Measurements from ENCODE around the gene CWC25. TPM values are rescaled to one million over a fixed set of nuclear protein-coding genes. Genes with fewer than 3 reads are reported as not detected.

The CWC25 gene
- total RNA-seq, 1 experiment from 2014 or later: 18.2 TPM

- no TSS peak for BruUV-seq (replicated peaks)
- Histone ChIP-seq H3K4me3 (ENCODE audit: low read depth, low read length) (no peak overlapping the region), H3K27me3 (replicated peaks; ENCODE audit: control insufficient read depth, insufficient read depth, low read length) (no peaks in the 10 kb centered on the region), H3K4me1 (peaks cover 10% of the 10 kb centered on the region; the same call in 1 of the 2 replicates), H3K9me3 (no peaks in the 10 kb centered on the region), H3K36me3 (ENCODE audit: control insufficient read depth, insufficient read depth, low read length) (peaks cover 7% of the 10 kb centered on the region)
- H3K4me1 Mint-ChIP-seq (ENCODE audit: low read depth, unreplicated experiment): peaks cover 22% of the 10 kb centered on the region
- H3K9me3 Mint-ChIP-seq (ENCODE audit: unreplicated experiment): no peaks in the 10 kb centered on the region
- CTCF ChIA-PET: no interaction called here
- POLR2A ChIA-PET: interaction anchor here (1.3 kb wide), 1 partner anchor 19 kb away, joined by 5 read pairs; no protein-coding TSS in a partner anchor
- DNase-seq: no peak
- H3K36me3 Mint-ChIP-seq (ENCODE audit: insufficient read depth, unreplicated experiment): peaks cover 98% of the 10 kb centered on the region
- peak overlapping the region; percentile 65 for H3K27ac Mint-ChIP-seq (ENCODE audit: unreplicated experiment)
- H3K27me3 Mint-ChIP-seq (ENCODE audit: insufficient read depth, unreplicated experiment): no peaks in the 10 kb centered on the region
- H3K4me3 Mint-ChIP-seq (ENCODE audit: unreplicated experiment): no peak overlapping the region
- TF ChIP-seq, protein P1, sequence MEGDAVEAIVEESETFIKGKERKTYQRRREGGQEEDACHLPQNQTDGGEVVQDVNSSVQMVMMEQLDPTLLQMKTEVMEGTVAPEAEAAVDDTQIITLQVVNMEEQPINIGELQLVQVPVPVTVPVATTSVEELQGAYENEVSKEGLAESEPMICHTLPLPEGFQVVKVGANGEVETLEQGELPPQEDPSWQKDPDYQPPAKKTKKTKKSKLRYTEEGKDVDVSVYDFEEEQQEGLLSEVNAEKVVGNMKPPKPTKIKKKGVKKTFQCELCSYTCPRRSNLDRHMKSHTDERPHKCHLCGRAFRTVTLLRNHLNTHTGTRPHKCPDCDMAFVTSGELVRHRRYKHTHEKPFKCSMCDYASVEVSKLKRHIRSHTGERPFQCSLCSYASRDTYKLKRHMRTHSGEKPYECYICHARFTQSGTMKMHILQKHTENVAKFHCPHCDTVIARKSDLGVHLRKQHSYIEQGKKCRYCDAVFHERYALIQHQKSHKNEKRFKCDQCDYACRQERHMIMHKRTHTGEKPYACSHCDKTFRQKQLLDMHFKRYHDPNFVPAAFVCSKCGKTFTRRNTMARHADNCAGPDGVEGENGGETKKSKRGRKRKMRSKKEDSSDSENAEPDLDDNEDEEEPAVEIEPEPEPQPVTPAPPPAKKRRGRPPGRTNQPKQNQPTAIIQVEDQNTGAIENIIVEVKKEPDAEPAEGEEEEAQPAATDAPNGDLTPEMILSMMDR (IDR thresholded peaks at IDR 0.05; ENCODE audit: insufficient read depth in 1 of 2, low read depth in 1 of 2, low read length in 1 of 2, severe bottlenecking in 1 of 2, unreplicated experiment in 1 of 2): no peak
- intact Hi-C loops (cut with micrococcal nuclease; ENCODE audit: unreplicated experiment): no loop called here
These were observed 24.0 kb upstream of the CWC25 start for GRCh38 chr17:38848939-38849605.

DNA sequence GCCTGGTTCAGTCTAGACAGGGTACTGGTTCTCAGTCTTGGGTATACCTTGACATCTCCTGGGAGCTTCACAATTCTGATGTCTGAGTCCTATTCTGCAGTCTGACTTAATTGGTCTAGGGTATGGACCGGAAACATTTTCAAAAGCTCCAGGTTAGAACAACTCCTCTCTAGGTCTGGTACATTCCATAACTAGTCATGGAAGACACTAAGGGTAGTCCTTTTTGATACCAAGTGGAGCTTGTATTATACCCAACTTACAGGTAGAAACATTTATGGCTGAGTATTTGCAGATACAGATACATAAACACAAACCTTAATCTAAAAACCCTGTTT is 23.4 kb upstream of the CWC25 start:
- no peaks in the 10 kb centered on the region for H3K9me3 ChIP-seq
- H3K4me1 ChIP-seq: peaks cover 10% of the 10 kb centered on the region; the same call in 1 of the 2 replicates
- peaks cover 7% of the 10 kb centered on the region for H3K36me3 ChIP-seq (ENCODE audit: control insufficient read depth, insufficient read depth, low read length)
- H3K4me3 ChIP-seq (ENCODE audit: low read depth, low read length): no peak overlapping the region
- BruUV-seq (replicated peaks): no TSS peak
- no peak for DNase-seq
- no peaks in the 10 kb centered on the region for H3K27me3 Mint-ChIP-seq (ENCODE audit: insufficient read depth, unreplicated experiment)
- ChIA-PET POLR2A (interaction anchor here (1.3 kb wide), 1 partner anchor 19 kb away, joined by 5 read pairs; no protein-coding TSS in a partner anchor), CTCF (no interaction called here)
- peaks cover 22% of the 10 kb centered on the region for H3K4me1 Mint-ChIP-seq (ENCODE audit: low read depth, unreplicated experiment)
- no peak overlapping the region for H3K4me3 Mint-ChIP-seq (ENCODE audit: unreplicated experiment)
- peaks cover 92% of the 10 kb centered on the region for H3K36me3 Mint-ChIP-seq (ENCODE audit: insufficient read depth, unreplicated experiment)
- H3K9me3 Mint-ChIP-seq (ENCODE audit: unreplicated experiment): no peaks in the 10 kb centered on the region
- TF ChIP-seq, protein P1 (IDR thresholded peaks at IDR 0.05; ENCODE audit: insufficient read depth in 1 of 2, low read depth in 1 of 2, low read length in 1 of 2, severe bottlenecking in 1 of 2, unreplicated experiment in 1 of 2): no peak
- intact Hi-C loops (cut with micrococcal nuclease; ENCODE audit: unreplicated experiment): no loop called here
- H3K27ac Mint-ChIP-seq (ENCODE audit: unreplicated experiment): no peak overlapping the region
- H3K27me3 ChIP-seq (replicated peaks; ENCODE audit: control insufficient read depth, insufficient read depth, low read length): no peaks in the 10 kb centered on the region

GRCh38 chr17:38844261-38844757 is 19.2 kb upstream of the CWC25 start:
- POLR2A ChIA-PET: interaction anchor here (0.6 to 1.7 kb wide), 7 partner anchors 7 to 356 kb away, joined by 3 to 23 read pairs (median 5); partner anchors contain the start of genes RPL19 and RPL23
- H3K4me3 ChIP-seq (ENCODE audit: low read depth, low read length): no peak overlapping the region
- intact Hi-C loops (cut with micrococcal nuclease; ENCODE audit: unreplicated experiment): no loop called here
- TF ChIP-seq, protein P1 (IDR thresholded peaks at IDR 0.05; ENCODE audit: insufficient read depth in 1 of 2, low read depth in 1 of 2, low read length in 1 of 2, severe bottlenecking in 1 of 2, unreplicated experiment in 1 of 2): no peak
- H3K36me3 ChIP-seq (ENCODE audit: control insufficient read depth, insufficient read depth, low read length): no peaks in the 10 kb centered on the region; the same call in 1 of the 2 replicates
- DNase-seq: no peak
- H3K27me3 ChIP-seq (replicated peaks; ENCODE audit: control insufficient read depth, insufficient read depth, low read length): no peaks in the 10 kb centered on the region
- Mint-ChIP-seq H3K27me3 (ENCODE audit: insufficient read depth, unreplicated experiment) (no peaks in the 10 kb centered on the region), H3K36me3 (ENCODE audit: insufficient read depth, unreplicated experiment) (peaks cover 57% of the 10 kb centered on the region), H3K9me3 (ENCODE audit: unreplicated experiment) (no peaks in the 10 kb centered on the region), H3K27ac (ENCODE audit: unreplicated experiment) (peak overlapping the region; percentile 45), H3K4me3 (ENCODE audit: unreplicated experiment) (no peak overlapping the region), H3K4me1 (ENCODE audit: low read depth, unreplicated experiment) (no peaks in the 10 kb centered on the region)
- H3K4me1 ChIP-seq: no peaks in the 10 kb centered on the region
- no peaks in the 10 kb centered on the region for H3K9me3 ChIP-seq
- CTCF ChIA-PET: interaction anchor here (0.7 to 1.4 kb wide), 2 partner anchors 10 to 154 kb away, joined by 3 read pairs; partner anchors contain the start of gene RPL23
- BruUV-seq (replicated peaks): no TSS peak
